HepG2 (cell line): ENCODE data around the gene NAPB. TPM values are rescaled to one million over a fixed set of nuclear protein-coding genes. Genes with fewer than 3 reads are reported as not detected.

Experiments
- CREM ChIP-seq, 2 experiments: sonication (generic) in 1 of 2; formaldehyde crosslinking in 1 of 2; IDR thresholded peaks; 2 replicates each; pipeline versions ENCODE4 v1.4.0 to v1.6.1; 2016 to 2020; ENCODE audit warnings: antibody characterized with exemption in 1 of 2, mild to moderate bottlenecking in 1 of 2, missing genetic modification reagents in 1 of 2
- FOXJ3 ChIP-seq: sonication (generic); formaldehyde crosslinking; IDR thresholded peaks from 2 replicates; pipeline ENCODE4 v1.4.0; 2020; ENCODE audit warnings: missing genetic modification reagents, mild to moderate bottlenecking, borderline replicate concordance
- FOXO1 ChIP-seq: sonication (generic); formaldehyde crosslinking; IDR thresholded peaks from 2 replicates; pipeline ENCODE4 v1.4.0; 2020; ENCODE audit warnings: missing genetic modification reagents
- JARID2 ChIP-seq: sonication (generic); formaldehyde crosslinking; IDR thresholded peaks from 2 replicates; pipeline ENCODE4 v1.8.1; 2023; ENCODE audit warnings: missing genetic modification reagents, inconsistent platforms; ENCODE audit not compliant: insufficient replicate concordance
- JUNB ChIP-seq: sonication (generic); formaldehyde crosslinking; IDR thresholded peaks from 2 replicates; pipeline ENCODE4 v1.8.0; 2022; ENCODE audit warnings: missing genetic modification reagents, mild to moderate bottlenecking, borderline replicate concordance
- KDM5A ChIP-seq: fragments of 200-600 bp; sonication (generic); IDR thresholded peaks from 2 replicates; pipeline ENCODE4 v1.7.0; 2018; ENCODE audit warnings: antibody characterized with exemption, mild to moderate bottlenecking, low read length, borderline replicate concordance
- KLF15 ChIP-seq: sonication (generic); formaldehyde crosslinking; IDR thresholded peaks from 2 replicates; pipeline ENCODE4 v1.8.1; 2023; ENCODE audit warnings: borderline replicate concordance, mild to moderate bottlenecking, inconsistent platforms, missing genetic modification reagents, mixed read lengths
- MEIS1 ChIP-seq: sonication (generic); formaldehyde crosslinking; IDR thresholded peaks from 2 replicates; pipeline ENCODE4 v1.9.0; 2021; ENCODE audit warnings: mild to moderate bottlenecking, missing genetic modification reagents, moderate library complexity, borderline replicate concordance
- PHB2 ChIP-seq: fragments of 450-650 bp; IDR thresholded peaks from 2 replicates; pipeline ENCODE4 v1.6.1; 2018; ENCODE audit not compliant: partially characterized antibody
- RAD21 ChIP-seq: fragments of 450-650 bp; formaldehyde crosslinking; IDR thresholded peaks from 2 replicates; pipeline ENCODE4 v1.5.0; 2020; ENCODE audit warnings: mild to moderate bottlenecking
- RCOR2 ChIP-seq: IDR thresholded peaks from 2 replicates; pipeline ENCODE4 v1.6.1; 2016; ENCODE audit warnings: missing biosample characterization, missing genetic modification reagents
- TSC22D2 ChIP-seq: sonication (generic); formaldehyde crosslinking; IDR thresholded peaks from 2 replicates; pipeline ENCODE4 v1.5.1; 2020; ENCODE audit warnings: missing genetic modification reagents, mild to moderate bottlenecking, borderline replicate concordance
- ZFP41 ChIP-seq: sonication (generic); formaldehyde crosslinking; IDR thresholded peaks from 2 replicates; pipeline ENCODE4 v1.4.0; 2020; ENCODE audit warnings: mild to moderate bottlenecking, missing genetic modification reagents, borderline replicate concordance
- ZNF253 ChIP-seq: sonication (generic); formaldehyde crosslinking; IDR thresholded peaks from 2 replicates; pipeline ENCODE4 v1.8.0; 2022; ENCODE audit warnings: mild to moderate bottlenecking, missing genetic modification reagents, borderline replicate concordance
- ZNF331 ChIP-seq: sonication (generic); formaldehyde crosslinking; IDR thresholded peaks from 2 replicates; pipeline ENCODE4 v1.4.0; 2020; ENCODE audit warnings: missing genetic modification reagents
- ZNF564 ChIP-seq: sonication (generic); formaldehyde crosslinking; IDR thresholded peaks from 2 replicates; pipeline ENCODE4 v1.8.1; 2023; ENCODE audit warnings: mild to moderate bottlenecking, missing genetic modification reagents
- ZNF879 ChIP-seq: sonication (generic); formaldehyde crosslinking; IDR thresholded peaks from 2 replicates; pipeline ENCODE4 v1.8.1; 2023; ENCODE audit warnings: missing genetic modification reagents
- ZNF891 ChIP-seq: sonication (generic); formaldehyde crosslinking; IDR thresholded peaks from 2 replicates; pipeline ENCODE4 v1.5.0; 2020; ENCODE audit warnings: mild to moderate bottlenecking, missing genetic modification reagents
- ZSCAN21 ChIP-seq: sonication (generic); formaldehyde crosslinking; IDR thresholded peaks from 2 replicates; pipeline ENCODE4 v1.8.0; 2022; ENCODE audit warnings: mild to moderate bottlenecking, missing genetic modification reagents, moderate library complexity, borderline replicate concordance
- ZSCAN22 ChIP-seq: sonication (generic); formaldehyde crosslinking; IDR thresholded peaks from 2 replicates; pipeline ENCODE4 v1.4.0; 2020; ENCODE audit warnings: mild to moderate bottlenecking, missing genetic modification reagents
- polyA plus RNA-seq, 8 experiments: library from polyadenylated mRNA; depleted of rRNA in 3 of 8; stranded (reverse) in 7 of 8; unstranded in 1 of 8; fragments of >200 nt; fragmentation: Illumina TruSeq in 4 of 8; extraction: Trizol in 4 of 8; gene quantifications; 2 replicates each; pipeline versions ENCODE4 v1.2.1 to v1.2.3, GENCODE V29; 2011 to 2016; ENCODE audit warnings: low read depth in 4 of 8, missing spikeins in 1 of 8, mixed read lengths in 1 of 8; ENCODE audit not compliant: insufficient read depth in 1 of 8
- total RNA-seq, 5 experiments: library from RNA; depleted of rRNA; stranded (reverse); fragments of >200 nt; fragmentation: Illumina TruSeq; extraction: Trizol; gene quantifications; 2 replicates each; pipeline ENCODE4 v1.2.3, GENCODE V29; 2016; ENCODE audit warnings: low read depth in 1 of 5
- TF ChIP-seq, protein P1 (sequence below): sonication (generic); formaldehyde crosslinking; IDR thresholded peaks from 2 replicates; pipeline ENCODE4 v1.9.0; 2022; ENCODE audit warnings: missing genetic modification reagents, mild to moderate bottlenecking, borderline replicate concordance
- TF ChIP-seq, protein P2 (sequence below): IDR thresholded peaks from 2 replicates; pipeline ENCODE4 v1.6.1; 2016; ENCODE audit warnings: missing genetic modification reagents, missing compliant biosample characterization
- TF ChIP-seq, protein P3 (sequence below): sonication (generic); formaldehyde crosslinking; IDR thresholded peaks from 2 replicates; pipeline ENCODE4 v1.8.1; 2023; ENCODE audit warnings: mild to moderate bottlenecking, inconsistent platforms, moderate library complexity, missing genetic modification reagents, borderline replicate concordance
- TF ChIP-seq, protein P4 (sequence below): sonication (generic); formaldehyde crosslinking; IDR thresholded peaks from 2 replicates; pipeline ENCODE4 v1.5.1; 2020; ENCODE audit warnings: mild to moderate bottlenecking, moderate library complexity, missing genetic modification reagents

Gene NAPB
- total and polyA plus RNA-seq, 2 of the 13 experiments (the other 11 are each of a cell fraction or from before 2014, with no cell fraction given), result 15.2 to 16.1 TPM

DNA sequence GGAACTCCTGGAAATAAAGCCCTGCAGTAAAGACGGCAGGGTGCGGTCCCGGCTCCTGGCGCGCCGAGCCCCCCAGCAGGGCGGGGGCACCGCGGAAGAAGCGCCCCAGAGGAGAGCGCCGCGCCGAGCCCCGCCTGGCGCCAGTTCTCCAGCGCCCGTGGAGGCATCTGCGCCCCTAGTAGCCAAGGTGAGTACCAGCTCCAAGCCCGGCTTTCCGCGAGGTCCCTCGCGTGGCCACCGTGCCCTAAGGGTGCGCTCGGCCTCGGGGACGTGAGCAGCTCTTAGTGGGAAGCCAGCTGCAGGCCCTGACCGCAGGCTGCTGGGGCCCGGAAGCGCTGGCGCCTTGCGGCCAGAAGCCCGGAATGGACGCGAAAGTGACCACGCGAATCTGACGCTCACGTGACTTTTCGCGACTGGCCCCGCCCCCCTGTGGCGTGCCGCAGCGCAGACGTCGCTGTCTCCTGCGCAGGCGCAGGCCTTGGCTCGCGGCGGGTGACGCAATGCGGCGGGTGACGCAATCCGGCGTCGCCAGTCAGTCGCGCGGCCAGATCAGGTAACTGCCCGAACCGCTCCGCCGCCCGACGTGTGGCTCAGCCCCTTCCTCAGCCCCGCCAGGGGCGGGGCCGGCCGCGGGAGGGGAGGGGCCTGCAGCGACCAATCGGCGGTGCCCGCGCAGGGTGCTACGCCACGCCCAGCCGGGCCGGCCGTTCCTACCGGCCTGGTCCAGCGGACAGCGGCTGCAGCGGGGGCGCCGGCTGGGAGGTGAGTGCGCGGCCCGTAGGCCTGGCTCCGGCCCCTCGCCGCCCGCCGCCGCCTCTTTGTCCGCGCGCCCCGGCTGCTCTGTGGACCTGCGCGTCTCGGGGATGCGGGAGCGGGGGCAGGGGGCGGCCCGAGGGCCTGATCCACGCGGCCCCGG is 59.6 kb downstream of the NAPB start, which contains the start of gene GZF1 (continued):
- peak; percentile 91 for TF ChIP-seq ZNF564
- peak; percentile 100 for TF ChIP-seq ZNF891 (CRISPR knock-in tag)
- TF ChIP-seq, protein P1, sequence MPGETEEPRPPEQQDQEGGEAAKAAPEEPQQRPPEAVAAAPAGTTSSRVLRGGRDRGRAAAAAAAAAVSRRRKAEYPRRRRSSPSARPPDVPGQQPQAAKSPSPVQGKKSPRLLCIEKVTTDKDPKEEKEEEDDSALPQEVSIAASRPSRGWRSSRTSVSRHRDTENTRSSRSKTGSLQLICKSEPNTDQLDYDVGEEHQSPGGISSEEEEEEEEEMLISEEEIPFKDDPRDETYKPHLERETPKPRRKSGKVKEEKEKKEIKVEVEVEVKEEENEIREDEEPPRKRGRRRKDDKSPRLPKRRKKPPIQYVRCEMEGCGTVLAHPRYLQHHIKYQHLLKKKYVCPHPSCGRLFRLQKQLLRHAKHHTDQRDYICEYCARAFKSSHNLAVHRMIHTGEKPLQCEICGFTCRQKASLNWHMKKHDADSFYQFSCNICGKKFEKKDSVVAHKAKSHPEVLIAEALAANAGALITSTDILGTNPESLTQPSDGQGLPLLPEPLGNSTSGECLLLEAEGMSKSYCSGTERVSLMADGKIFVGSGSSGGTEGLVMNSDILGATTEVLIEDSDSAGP (CRISPR knock-in tag), result peak; percentile 98
- peak; percentile 96 for TF ChIP-seq ZNF253 (CRISPR knock-in tag)
- peak; percentile 43; the same call in 1 of the 2 replicates for TF ChIP-seq FOXJ3
- peak; percentile 64; the same call in 1 of the 2 replicates for TF ChIP-seq ZNF879 (CRISPR knock-in tag)
- TF ChIP-seq ZSCAN21 (CRISPR knock-in tag), result peak; percentile 99
- TF ChIP-seq CREM (IDR thresholded peaks at IDR 0.05), result peak; percentile 94
- peak; percentile 87 for TF ChIP-seq CREM (CRISPR knock-in tag; IDR thresholded peaks at IDR 0.05)
- TF ChIP-seq MEIS1 (CRISPR knock-in tag), result peak; percentile 98; the same call in 1 of the 2 replicates
- peak; percentile 67; the same call in 1 of the 2 replicates for TF ChIP-seq ZSCAN22 (CRISPR knock-in tag)
- TF ChIP-seq FOXO1 (CRISPR knock-in tag), result peak; percentile 74
- TF ChIP-seq JARID2, result peak; percentile 97
- TF ChIP-seq PHB2, result no peak
- TF ChIP-seq, protein P2, sequence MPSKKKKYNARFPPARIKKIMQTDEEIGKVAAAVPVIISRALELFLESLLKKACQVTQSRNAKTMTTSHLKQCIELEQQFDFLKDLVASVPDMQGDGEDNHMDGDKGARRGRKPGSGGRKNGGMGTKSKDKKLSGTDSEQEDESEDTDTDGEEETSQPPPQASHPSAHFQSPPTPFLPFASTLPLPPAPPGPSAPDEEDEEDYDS (CRISPR knock-in tag), result peak; percentile 94
- TF ChIP-seq, protein P3, sequence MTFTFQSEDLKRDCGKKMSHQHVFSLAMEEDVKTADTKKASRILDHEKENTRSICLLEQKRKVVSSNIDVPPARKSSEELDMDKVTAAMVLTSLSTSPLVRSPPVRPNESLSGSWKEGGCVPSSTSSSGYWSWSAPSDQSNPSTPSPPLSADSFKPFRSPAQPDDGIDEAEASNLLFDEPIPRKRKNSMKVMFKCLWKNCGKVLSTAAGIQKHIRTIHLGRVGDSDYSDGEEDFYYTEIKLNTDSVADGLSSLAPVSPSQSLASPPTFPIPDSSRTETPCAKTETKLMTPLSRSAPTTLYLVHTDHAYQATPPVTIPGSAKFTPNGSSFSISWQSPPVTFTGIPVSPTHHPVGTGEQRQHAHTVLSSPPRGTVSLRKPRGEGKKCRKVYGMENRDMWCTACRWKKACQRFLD (CRISPR knock-in tag), result no peak; the same call in 1 of the 2 replicates
- peak; percentile 29; the same call in 1 of the 2 replicates for TF ChIP-seq KDM5A
- TF ChIP-seq KLF15 (CRISPR knock-in tag), result peak; percentile 94
- peak; percentile 72 for TF ChIP-seq ZFP41 (CRISPR knock-in tag)
- TF ChIP-seq, protein P4, sequence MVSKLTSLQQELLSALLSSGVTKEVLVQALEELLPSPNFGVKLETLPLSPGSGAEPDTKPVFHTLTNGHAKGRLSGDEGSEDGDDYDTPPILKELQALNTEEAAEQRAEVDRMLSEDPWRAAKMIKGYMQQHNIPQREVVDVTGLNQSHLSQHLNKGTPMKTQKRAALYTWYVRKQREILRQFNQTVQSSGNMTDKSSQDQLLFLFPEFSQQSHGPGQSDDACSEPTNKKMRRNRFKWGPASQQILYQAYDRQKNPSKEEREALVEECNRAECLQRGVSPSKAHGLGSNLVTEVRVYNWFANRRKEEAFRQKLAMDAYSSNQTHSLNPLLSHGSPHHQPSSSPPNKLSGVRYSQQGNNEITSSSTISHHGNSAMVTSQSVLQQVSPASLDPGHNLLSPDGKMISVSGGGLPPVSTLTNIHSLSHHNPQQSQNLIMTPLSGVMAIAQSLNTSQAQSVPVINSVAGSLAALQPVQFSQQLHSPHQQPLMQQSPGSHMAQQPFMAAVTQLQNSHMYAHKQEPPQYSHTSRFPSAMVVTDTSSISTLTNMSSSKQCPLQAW, result peak; percentile 98
- peak; percentile 67 for TF ChIP-seq RAD21 (CRISPR knock-in tag)
- no peak for TF ChIP-seq JUNB (CRISPR knock-in tag)
- TF ChIP-seq RCOR2, result peak; percentile 77; the same call in 1 of the 2 replicates
- peak; percentile 93 for TF ChIP-seq TSC22D2 (CRISPR knock-in tag)
- TF ChIP-seq ZNF331 (CRISPR knock-in tag), result peak; percentile 92
